ENCODE results near the gene CRTAP.

The CRTAP gene

DNA sequence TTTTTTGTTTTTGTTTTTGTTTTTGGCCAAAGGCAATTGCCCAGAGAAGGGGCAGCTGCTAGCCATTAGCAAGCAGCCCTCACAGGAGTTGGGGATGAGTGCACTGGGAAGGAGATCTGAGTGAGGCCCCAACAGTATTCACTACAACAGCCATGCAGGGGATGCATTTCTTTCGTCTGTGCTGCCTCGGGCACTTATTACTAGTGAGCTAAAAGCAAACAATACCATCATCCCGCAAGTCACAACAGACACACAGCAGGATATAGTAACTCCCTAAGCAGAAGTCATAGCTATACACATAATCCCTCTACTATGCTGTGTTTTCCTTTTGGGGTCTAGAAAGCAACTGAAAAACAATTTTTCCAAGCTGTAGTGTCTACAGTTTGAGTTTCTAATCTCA, 27.2 kb downstream of the CRTAP start:
- Histone ChIP-seq H3K4me3 (no peak overlapping the region), H3K36me3 (peaks cover 26 to 61% (median 38%) of the 10 kb centered on the region in 3 donors), H3K27ac (no peak overlapping the region), H3K9me3 (no peaks in the 10 kb centered on the region), H3K27me3 (no peaks in the 10 kb centered on the region), H3K4me1 (peaks cover 0 to 32% (median under 1%) of the 10 kb centered on the region in 4 donors)
- no peak for DNase-seq
- intact Hi-C loops (cut with DNase I; ENCODE audit: low total_unique reads): no loop called here
- TF ChIP-seq, protein P1, sequence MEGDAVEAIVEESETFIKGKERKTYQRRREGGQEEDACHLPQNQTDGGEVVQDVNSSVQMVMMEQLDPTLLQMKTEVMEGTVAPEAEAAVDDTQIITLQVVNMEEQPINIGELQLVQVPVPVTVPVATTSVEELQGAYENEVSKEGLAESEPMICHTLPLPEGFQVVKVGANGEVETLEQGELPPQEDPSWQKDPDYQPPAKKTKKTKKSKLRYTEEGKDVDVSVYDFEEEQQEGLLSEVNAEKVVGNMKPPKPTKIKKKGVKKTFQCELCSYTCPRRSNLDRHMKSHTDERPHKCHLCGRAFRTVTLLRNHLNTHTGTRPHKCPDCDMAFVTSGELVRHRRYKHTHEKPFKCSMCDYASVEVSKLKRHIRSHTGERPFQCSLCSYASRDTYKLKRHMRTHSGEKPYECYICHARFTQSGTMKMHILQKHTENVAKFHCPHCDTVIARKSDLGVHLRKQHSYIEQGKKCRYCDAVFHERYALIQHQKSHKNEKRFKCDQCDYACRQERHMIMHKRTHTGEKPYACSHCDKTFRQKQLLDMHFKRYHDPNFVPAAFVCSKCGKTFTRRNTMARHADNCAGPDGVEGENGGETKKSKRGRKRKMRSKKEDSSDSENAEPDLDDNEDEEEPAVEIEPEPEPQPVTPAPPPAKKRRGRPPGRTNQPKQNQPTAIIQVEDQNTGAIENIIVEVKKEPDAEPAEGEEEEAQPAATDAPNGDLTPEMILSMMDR (IDR thresholded peaks at IDR 0.05): no peak

DNA sequence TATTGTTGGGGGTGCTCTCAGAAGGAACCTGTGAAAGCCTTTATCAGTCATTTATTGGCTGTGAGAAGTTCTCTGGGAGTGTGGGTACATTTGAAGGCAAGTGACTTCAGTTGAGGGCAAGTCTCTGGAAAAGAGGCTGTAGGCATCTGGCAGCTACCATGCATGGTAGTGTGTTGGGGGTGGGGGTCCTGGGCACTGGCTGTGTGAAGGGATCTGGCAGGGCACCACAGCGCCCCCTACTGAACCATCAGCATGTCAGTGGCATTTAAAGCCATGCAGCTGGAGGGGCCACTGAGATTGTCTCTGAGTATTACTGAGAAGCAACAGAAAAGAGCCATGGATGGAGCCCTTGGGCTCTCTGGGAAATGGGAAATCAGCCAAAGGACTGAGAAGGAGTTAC, 30.6 kb downstream of the CRTAP start:
- Histone ChIP-seq H3K4me3 (no peak overlapping the region), H3K36me3 (peaks cover 24 to 48% (median 29%) of the 10 kb centered on the region in 3 donors), H3K9me3 (no peaks in the 10 kb centered on the region), H3K4me1 (peaks cover 0 to 67% (median 24%) of the 10 kb centered on the region in 4 donors), H3K27me3 (no peaks in the 10 kb centered on the region), H3K27ac (peak overlapping the region; percentile 18 to 79)
- DNase-seq: no peak
- intact Hi-C loops (cut with DNase I; ENCODE audit: low total_unique reads): no loop called here
- TF ChIP-seq, protein P1 (IDR thresholded peaks at IDR 0.05): peak in 1 of 2 experiments; percentile 9

DNA sequence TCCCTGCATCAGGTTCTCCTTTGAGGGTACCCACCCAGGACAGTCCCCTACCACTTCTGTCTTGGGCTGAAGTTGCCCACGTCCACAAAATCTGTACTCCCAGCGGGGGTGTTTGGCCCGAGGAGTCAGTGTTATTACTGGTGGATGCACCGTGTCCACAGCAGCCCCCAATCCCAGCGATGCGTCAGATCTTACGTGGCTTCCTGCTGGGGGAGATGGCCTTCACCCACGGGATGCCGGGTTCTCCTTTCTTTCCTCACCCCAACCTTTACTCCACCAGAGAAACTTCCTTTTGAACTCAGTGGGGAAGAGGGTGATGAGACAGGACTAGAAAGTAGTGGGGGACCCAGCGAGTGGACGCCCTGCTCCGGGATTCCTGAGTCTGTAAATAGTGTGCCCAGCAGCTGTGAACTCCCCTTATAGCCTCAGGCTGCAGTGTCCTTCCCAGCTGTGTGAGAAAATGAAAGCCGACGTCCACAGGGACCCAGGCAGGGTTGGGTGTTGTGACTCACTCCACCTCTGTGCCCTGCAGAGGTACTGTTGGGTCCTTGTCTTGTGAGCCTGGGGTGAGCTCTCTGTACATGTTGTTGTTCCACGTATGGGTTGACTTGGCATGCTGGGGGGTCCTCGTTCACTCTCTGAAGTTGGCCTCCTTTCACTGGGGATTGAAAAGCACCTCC, 31.5 kb downstream of the CRTAP start:
- Histone ChIP-seq H3K27ac (peak overlapping the region in 1 of 2 donors; percentile 79), H3K27me3 (no peaks in the 10 kb centered on the region), H3K36me3 (peaks cover 29 to 48% (median 29%) of the 10 kb centered on the region in 3 donors), H3K4me3 (no peak overlapping the region), H3K9me3 (no peaks in the 10 kb centered on the region), H3K4me1 (peaks cover 0 to 68% (median 29%) of the 10 kb centered on the region in 4 donors)
- TF ChIP-seq, protein P1 (IDR thresholded peaks at IDR 0.05): no peak
- DNase-seq: no peak
- intact Hi-C loops (cut with DNase I; ENCODE audit: low total_unique reads): no loop called here

DNA sequence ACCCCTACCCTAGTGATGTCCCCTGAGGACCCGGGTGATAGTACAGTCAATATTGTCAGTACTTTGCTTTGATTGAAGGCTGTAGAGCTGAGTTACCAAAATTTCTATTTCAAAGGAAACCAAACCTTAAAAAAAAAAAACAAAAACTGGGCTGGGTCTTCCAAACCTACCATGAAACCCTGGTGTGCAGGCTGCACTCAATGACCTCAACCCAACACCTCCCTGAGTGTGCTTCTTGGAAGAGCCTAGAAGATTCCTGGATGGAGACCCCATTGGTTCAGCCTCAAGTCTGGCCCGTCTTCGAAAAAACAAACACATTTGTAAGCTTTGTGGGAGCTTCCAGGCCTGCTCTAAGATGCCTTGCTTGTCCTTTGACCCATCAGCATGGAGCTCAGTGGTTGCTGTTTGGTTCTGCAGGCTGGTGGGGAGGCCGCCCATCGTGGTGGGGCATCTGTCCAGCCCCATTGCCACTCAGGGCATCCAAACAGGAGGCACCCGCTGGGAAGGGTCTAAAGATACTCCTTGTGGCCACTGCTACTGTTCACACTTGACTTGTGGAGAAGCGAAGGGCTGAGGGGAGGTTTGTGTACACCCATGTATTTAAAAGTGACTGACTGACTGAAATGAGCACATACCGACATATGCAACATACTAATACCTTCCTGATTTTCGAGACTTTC, 32.2 kb downstream of the CRTAP start:
- Histone ChIP-seq H3K4me1 (peaks cover 0 to 70% (median 34%) of the 10 kb centered on the region in 4 donors), H3K27me3 (no peaks in the 10 kb centered on the region), H3K27ac (peak overlapping the region; percentile 79 to 80), H3K4me3 (no peak overlapping the region), H3K9me3 (no peaks in the 10 kb centered on the region), H3K36me3 (peaks cover 23 to 46% (median 29%) of the 10 kb centered on the region in 3 donors)
- TF ChIP-seq, protein P1 (IDR thresholded peaks at IDR 0.05): no peak
- intact Hi-C loops (cut with DNase I; ENCODE audit: low total_unique reads): no loop called here
- no peak for DNase-seq

DNA sequence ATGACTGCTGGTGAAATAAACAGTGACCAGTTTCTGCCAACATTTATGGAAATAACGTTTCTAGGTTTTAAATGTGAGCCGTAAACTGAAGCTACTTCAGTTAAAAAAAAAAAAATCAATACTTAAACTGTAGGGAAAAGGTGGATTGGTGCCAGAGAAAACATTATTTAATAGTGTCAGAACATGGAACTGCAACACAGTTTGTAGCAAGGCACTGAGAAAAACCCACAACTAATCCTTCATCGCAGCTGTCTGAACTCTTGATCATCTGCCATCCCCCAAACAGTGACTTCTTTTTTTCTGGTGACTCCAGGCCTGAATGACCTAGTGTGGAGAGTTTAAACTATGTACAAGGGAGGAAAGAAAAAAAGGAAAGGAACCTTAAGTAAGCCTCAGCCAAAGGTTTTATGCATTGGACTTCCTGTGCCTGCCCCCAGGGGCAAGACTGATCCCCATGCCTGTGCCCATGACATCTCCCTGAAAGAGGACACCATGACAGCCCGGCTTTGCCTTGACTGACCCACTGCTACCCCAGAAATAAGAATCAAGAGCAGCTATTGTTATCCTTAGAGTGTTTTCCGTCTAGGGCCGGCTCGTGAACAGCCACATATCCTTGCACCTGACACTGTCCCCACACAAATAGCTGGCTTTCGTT, 33.1 kb downstream of the CRTAP start:
- intact Hi-C loops (cut with DNase I; ENCODE audit: low total_unique reads): no loop called here
- TF ChIP-seq, protein P1 (IDR thresholded peaks at IDR 0.05): peak in 1 of 2 experiments; percentile 25
- H3K27ac ChIP-seq: peak overlapping the region; percentile 79 to 80
- H3K4me1 ChIP-seq: peaks cover 0 to 78% (median 39%) of the 10 kb centered on the region in 4 donors
- no peak for DNase-seq
- H3K9me3 ChIP-seq: no peaks in the 10 kb centered on the region
- no peak overlapping the region for H3K4me3 ChIP-seq
- no peaks in the 10 kb centered on the region for H3K27me3 ChIP-seq
- H3K36me3 ChIP-seq: peaks cover 15 to 37% (median 25%) of the 10 kb centered on the region in 3 donors
